Thyroid gland (tissue), 4 donors: Measurements from ENCODE around the gene ACBD6.

Experiments
- POLR2A ChIP-seq, 2 donors: fragments of 450-650 bp; IDR thresholded peaks; one replicate each; pipeline ENCODE4 v1.6.1; 2017; ENCODE audit warnings: antibody characterized with exemption in 2 of 2, mild to moderate bottlenecking in 2 of 2, moderate library complexity in 1 of 2
- TF ChIP-seq, protein P1 (sequence below), 6 experiments: fragments of 200-600 bp in 3 of 6; fragments of 450-650 bp in 3 of 6; sonication (generic) in 3 of 6; IDR thresholded peaks; one replicate each; pipeline ENCODE4 v1.5.1; 2016 to 2019; ENCODE audit warnings: antibody characterized with exemption in 6 of 6, mild to moderate bottlenecking in 2 of 6, inconsistent platforms in 1 of 6, moderate library complexity in 1 of 6

GRCh38 chr1:180524915-180525714, 22.7 kb upstream of the ACBD6 start:
- TF ChIP-seq POLR2A (IDR thresholded peaks at IDR 0.05): no peak
- TF ChIP-seq, protein P1, sequence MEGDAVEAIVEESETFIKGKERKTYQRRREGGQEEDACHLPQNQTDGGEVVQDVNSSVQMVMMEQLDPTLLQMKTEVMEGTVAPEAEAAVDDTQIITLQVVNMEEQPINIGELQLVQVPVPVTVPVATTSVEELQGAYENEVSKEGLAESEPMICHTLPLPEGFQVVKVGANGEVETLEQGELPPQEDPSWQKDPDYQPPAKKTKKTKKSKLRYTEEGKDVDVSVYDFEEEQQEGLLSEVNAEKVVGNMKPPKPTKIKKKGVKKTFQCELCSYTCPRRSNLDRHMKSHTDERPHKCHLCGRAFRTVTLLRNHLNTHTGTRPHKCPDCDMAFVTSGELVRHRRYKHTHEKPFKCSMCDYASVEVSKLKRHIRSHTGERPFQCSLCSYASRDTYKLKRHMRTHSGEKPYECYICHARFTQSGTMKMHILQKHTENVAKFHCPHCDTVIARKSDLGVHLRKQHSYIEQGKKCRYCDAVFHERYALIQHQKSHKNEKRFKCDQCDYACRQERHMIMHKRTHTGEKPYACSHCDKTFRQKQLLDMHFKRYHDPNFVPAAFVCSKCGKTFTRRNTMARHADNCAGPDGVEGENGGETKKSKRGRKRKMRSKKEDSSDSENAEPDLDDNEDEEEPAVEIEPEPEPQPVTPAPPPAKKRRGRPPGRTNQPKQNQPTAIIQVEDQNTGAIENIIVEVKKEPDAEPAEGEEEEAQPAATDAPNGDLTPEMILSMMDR (IDR thresholded peaks at IDR 0.05): no peak
